Endothelial cell (in vitro differentiated cells): Measurements from ENCODE around the gene CYB5D1. TPM values are rescaled to one million over a fixed set of nuclear protein-coding genes. Genes with fewer than 3 reads are reported as not detected.

Experiments
- DNase-seq: peaks from one replicate; pipeline ENCODE4 v3.0.0; 2021; ENCODE audit warnings: low spot score
- H3K27ac Mint-ChIP-seq: one replicate; pipeline ENCODE4 v1.8.0; 2021; ENCODE audit warnings: mixed read lengths, inconsistent platforms; ENCODE audit not compliant: unreplicated experiment
- H3K27me3 Mint-ChIP-seq: one replicate; pipeline ENCODE4 v1.8.0; 2021; ENCODE audit warnings: mild to moderate bottlenecking, moderate library complexity, mixed read lengths, inconsistent platforms; ENCODE audit not compliant: unreplicated experiment
- H3K36me3 Mint-ChIP-seq: one replicate; pipeline ENCODE4 v1.8.0; 2021; ENCODE audit warnings: mild to moderate bottlenecking, low read depth, mixed read lengths, inconsistent platforms; ENCODE audit not compliant: unreplicated experiment
- H3K4me1 Mint-ChIP-seq: one replicate; pipeline ENCODE4 v1.8.0; 2021; ENCODE audit warnings: mild to moderate bottlenecking, mixed read lengths, inconsistent platforms; ENCODE audit not compliant: unreplicated experiment
- H3K4me3 Mint-ChIP-seq: one replicate; pipeline ENCODE4 v1.8.0; 2021; ENCODE audit warnings: mild to moderate bottlenecking, mixed read lengths, inconsistent platforms; ENCODE audit not compliant: unreplicated experiment
- H3K9me3 Mint-ChIP-seq: one replicate; pipeline ENCODE4 v1.8.0; 2021; ENCODE audit warnings: mixed read lengths, inconsistent platforms; ENCODE audit not compliant: unreplicated experiment
- total RNA-seq: library from RNA; stranded (reverse); fragmentation: NEBNext Ultra II Directional; extraction: Animal tissue kit (Norgen Biotek cat#: 25700); gene quantifications from one replicate; pipeline ENCODE4 v1.2.1, GENCODE V29; 2021; ENCODE audit not compliant: unreplicated experiment
- TF ChIP-seq, protein P1 (sequence below): fragments of 200-600 bp; sonication (generic); IDR thresholded peaks from one replicate; pipeline ENCODE4 v1.5.0; 2021; ENCODE audit warnings: antibody characterized with exemption; ENCODE audit not compliant: unreplicated experiment

CYB5D1 gene
- total RNA-seq, 1 donor from 2014 or later, result 6.4 TPM

DNA sequence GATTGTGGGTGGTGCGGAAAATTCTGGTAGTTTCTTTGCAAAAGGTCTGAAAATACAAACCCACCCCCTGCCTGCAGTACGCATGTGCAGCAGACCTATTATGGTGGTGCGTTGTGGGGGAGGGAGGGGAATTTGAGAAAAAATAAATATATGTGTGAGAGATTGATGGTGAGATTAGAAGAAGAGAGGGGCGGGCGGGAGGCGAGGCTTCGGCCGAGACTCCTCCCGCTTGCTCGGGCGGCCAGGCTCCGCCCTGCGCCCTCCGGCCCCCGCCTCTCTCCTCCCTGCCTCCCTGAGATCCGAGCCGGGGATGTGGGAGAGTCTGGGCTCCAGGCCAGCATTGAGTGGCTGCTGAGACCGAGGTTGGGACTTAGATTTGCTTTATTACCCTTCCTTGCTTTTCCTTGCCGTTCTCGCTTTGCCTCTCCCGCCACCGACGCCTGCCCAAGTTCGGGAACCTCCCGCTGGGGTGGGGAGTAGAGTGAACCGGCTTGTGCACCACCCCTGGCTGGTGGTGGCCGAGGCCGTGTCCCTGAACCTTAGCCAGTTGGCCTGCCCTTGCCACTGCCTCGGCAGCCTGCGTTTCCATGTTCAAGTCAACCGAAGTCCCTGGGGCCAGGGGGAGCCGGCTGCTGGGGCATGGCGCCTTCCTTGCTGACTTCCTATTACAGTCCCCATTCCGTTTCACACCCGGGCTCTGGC, 29.8 kb downstream of the CYB5D1 start:
- H3K27ac Mint-ChIP-seq, result no peak overlapping the region
- TF ChIP-seq, protein P1, sequence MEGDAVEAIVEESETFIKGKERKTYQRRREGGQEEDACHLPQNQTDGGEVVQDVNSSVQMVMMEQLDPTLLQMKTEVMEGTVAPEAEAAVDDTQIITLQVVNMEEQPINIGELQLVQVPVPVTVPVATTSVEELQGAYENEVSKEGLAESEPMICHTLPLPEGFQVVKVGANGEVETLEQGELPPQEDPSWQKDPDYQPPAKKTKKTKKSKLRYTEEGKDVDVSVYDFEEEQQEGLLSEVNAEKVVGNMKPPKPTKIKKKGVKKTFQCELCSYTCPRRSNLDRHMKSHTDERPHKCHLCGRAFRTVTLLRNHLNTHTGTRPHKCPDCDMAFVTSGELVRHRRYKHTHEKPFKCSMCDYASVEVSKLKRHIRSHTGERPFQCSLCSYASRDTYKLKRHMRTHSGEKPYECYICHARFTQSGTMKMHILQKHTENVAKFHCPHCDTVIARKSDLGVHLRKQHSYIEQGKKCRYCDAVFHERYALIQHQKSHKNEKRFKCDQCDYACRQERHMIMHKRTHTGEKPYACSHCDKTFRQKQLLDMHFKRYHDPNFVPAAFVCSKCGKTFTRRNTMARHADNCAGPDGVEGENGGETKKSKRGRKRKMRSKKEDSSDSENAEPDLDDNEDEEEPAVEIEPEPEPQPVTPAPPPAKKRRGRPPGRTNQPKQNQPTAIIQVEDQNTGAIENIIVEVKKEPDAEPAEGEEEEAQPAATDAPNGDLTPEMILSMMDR, result no peak
- no peaks in the 10 kb centered on the region for H3K9me3 Mint-ChIP-seq
- peaks cover 8% of the 10 kb centered on the region for H3K27me3 Mint-ChIP-seq
- no peak overlapping the region for H3K4me3 Mint-ChIP-seq
- peaks cover 14% of the 10 kb centered on the region for H3K4me1 Mint-ChIP-seq
- DNase-seq, result peak; percentile 84
- H3K36me3 Mint-ChIP-seq, result peaks cover 15% of the 10 kb centered on the region

DNA sequence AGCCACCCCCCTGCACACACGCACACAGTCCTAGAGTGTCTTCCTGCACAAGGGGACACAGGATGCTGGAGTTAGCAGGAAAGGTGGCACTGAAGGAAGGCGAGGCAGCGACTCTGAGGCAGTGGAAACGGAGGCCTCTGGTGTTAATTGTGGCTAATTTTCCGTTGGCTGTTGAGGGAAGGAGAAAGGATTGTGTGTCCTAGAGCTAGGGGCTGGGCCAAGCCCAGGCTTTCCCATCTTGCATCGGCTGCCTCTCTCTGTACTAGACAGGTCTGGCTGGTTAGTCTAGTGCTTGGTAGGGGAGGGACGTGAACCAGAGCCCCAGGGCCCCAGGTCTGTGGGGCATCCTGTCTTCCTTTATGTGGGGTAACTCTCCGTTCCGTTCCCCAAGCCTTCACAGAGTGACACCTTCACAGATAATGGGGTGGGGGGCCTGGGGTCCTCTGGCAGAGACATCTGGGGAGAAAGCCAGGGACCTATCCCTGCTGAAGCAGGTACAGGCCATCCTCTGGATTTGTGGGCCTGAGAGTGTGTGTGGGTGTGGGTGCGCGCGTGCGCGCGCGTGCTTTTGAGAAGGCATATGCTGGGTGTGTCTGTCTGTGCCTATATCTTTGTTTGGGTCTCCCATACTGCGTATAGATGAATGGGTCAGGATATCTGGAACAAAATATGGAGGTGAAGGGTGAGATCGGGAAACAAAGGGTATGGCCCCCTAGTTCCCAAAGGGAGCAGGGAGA, 30.5 kb downstream of the CYB5D1 start, which contains the start of gene CHD3:
Gene CHD3 (plus strand): TSS at position 606 of the 737 bp plus-strand sequence. CDS start 212 bp downstream, outside the sequence.
- no peak for DNase-seq
- Mint-ChIP-seq H3K4me1 (peaks cover 14% of the 10 kb centered on the region), H3K27ac (no peak within 1 kb of the TSS), H3K4me3 (no peak within 1 kb of the TSS), H3K27me3 (peaks cover 8% of the 10 kb centered on the region), H3K36me3 (peaks cover 19% of the 10 kb centered on the region), H3K9me3 (no peaks in the 10 kb centered on the region)
- TF ChIP-seq, protein P1, result no peak

DNA sequence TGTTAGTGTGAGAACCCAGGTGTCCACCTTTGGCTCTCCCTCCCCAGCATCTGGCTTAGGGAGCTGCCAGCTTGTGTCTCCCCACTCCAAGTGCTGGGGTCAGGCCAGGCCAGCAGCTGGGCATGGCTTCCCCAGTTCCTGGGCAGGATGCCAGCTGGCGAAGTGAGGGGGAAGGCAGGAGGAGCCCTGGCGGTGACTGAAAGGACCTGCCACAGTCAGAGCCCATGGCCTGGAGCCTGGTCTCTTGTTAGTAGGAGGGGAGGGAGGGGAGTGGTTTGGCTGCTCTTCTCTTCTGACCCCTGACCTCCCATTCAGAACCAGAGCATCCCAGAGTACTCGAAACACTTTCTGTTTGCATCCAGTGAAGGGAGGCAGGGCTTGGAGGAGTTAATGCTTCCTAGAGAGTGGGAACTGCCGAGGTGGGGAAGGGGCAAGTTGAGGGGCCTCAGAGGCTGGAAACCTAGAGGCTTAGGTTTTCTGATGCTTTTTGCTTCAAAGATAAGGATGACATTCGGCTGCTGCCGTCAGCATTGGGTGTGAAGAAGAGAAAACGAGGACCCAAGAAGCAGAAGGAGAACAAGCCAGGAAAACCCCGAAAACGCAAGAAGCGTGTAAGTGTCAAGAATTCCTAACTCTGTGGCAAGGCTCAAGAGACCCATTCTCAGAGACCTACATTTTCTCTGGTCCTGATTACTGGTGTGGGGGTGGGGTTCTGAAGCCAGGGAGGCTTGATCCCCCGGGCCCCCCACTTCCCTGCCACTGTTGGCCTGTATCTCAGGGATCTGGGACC, 31.6 kb downstream of the CYB5D1 start:
- DNase-seq, result peak; percentile 49
- peaks cover 28% of the 10 kb centered on the region for H3K36me3 Mint-ChIP-seq
- TF ChIP-seq, protein P1, result no peak
- H3K4me1 Mint-ChIP-seq, result peaks cover 11% of the 10 kb centered on the region
- H3K27me3 Mint-ChIP-seq, result peaks cover 8% of the 10 kb centered on the region
- H3K9me3 Mint-ChIP-seq, result no peaks in the 10 kb centered on the region
- no peak overlapping the region for H3K27ac Mint-ChIP-seq
- no peak overlapping the region for H3K4me3 Mint-ChIP-seq

DNA sequence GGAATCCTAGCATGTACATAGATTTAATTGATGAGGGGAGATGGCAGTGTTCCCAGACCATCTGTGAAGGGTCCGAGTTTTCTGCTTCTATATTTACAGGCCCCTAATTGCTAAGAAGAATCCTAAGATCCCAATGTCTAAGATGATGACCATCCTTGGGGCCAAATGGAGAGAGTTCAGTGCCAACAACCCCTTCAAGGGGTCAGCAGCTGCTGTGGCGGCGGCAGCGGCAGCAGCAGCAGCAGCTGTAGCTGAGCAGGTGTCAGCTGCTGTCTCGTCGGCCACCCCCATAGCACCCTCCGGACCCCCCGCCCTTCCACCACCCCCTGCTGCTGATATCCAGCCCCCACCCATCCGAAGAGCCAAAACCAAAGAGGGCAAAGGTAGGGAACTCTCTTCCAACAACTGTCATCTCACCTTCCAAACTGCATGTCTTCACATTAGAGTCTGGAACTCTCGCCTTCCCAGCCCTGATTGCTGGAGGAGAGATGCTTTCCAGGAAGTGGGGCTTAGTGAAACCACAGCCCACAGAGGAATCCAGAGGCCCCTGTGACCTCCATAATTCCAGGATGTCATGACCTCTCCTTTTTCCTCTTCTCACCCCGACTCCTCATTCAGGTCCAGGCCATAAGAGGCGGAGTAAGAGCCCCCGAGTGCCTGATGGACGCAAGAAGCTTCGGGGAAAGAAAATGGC, 35.5 kb downstream of the CYB5D1 start:
- Mint-ChIP-seq H3K4me1 (peaks cover 9% of the 10 kb centered on the region), H3K9me3 (no peaks in the 10 kb centered on the region), H3K27ac (no peak overlapping the region), H3K4me3 (no peak overlapping the region), H3K36me3 (peaks cover 58% of the 10 kb centered on the region), H3K27me3 (peaks cover 3% of the 10 kb centered on the region)
- DNase-seq, result no peak
- TF ChIP-seq, protein P1, result no peak
